Epithelial cell of esophagus (primary cell): ENCODE data around the gene AS3MT.
"Not testable (repeated sequence)": the region's sequence is repeated elsewhere in the genome, so short reads cannot be mapped to it uniquely, and the experiment has no call there.

Experiments used
- DNase-seq: peaks from one replicate; pipeline ENCODE4 v3.0.0; 2010; ENCODE audit warnings: low read depth
- H3K4me3 ChIP-seq: 2 replicates; pipeline ENCODE4 v1.5.1; 2011; ENCODE audit warnings: mild to moderate bottlenecking, low read length, control low read depth
- TF ChIP-seq, protein P1 (sequence below): IDR thresholded peaks from 2 replicates; pipeline ENCODE4 v1.5.1; 2011; ENCODE audit warnings: low read depth, mild to moderate bottlenecking, low read length, control low read depth, inconsistent platforms; ENCODE audit not compliant: insufficient read depth; ENCODE audit errors: missing control alignments

AS3MT gene

DNA sequence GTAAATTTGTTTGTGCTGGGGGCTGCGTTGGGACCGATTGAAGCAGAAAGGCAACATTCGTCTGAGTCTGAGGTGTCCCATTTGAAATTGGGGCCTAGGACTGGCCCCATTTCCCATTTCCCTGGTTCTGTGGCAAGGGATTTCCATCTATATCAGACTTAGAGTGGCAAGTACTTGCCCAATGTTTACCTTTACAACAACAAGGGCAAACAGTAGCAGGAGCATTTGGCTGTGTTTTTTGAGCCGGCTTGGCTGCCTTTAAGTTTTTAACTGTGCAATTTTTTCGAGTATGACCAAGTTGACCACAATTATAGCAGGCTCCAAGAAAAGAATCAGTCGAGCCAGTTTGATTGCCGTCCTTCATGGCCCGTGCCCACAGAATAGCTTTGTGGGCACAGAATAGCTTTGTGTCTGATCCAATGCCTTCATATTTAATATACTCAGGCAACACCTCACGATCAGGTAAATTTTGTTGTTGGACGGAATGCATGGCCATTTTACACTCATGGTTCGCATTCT lies 27.4 kb upstream of the AS3MT start:
- TF ChIP-seq, protein P1, sequence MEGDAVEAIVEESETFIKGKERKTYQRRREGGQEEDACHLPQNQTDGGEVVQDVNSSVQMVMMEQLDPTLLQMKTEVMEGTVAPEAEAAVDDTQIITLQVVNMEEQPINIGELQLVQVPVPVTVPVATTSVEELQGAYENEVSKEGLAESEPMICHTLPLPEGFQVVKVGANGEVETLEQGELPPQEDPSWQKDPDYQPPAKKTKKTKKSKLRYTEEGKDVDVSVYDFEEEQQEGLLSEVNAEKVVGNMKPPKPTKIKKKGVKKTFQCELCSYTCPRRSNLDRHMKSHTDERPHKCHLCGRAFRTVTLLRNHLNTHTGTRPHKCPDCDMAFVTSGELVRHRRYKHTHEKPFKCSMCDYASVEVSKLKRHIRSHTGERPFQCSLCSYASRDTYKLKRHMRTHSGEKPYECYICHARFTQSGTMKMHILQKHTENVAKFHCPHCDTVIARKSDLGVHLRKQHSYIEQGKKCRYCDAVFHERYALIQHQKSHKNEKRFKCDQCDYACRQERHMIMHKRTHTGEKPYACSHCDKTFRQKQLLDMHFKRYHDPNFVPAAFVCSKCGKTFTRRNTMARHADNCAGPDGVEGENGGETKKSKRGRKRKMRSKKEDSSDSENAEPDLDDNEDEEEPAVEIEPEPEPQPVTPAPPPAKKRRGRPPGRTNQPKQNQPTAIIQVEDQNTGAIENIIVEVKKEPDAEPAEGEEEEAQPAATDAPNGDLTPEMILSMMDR = no peak
- DNase-seq = no peak
- no peak overlapping the region for H3K4me3 ChIP-seq

DNA sequence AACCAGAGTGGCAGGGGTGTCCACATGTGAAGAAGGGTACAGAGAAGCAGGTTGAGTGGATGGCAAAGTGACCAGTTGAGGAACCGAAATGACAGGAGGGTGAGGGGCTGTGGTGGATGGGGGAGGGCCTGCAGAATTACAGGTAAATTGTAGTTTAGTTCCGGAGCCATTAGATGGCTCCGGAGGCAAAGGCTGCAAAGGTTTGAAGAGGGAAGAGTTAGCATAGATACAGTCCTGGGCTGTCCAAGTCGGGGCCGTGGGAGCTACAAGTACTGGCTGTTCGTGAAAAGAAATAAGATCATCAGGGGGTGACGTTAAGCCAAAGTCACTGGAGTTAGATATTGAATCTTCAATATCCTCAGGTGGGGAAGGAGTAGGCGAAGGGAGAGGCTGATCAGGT lies 26.1 kb upstream of the AS3MT start:
- H3K4me3 ChIP-seq, DNase-seq: not testable (repeated sequence)

DNA sequence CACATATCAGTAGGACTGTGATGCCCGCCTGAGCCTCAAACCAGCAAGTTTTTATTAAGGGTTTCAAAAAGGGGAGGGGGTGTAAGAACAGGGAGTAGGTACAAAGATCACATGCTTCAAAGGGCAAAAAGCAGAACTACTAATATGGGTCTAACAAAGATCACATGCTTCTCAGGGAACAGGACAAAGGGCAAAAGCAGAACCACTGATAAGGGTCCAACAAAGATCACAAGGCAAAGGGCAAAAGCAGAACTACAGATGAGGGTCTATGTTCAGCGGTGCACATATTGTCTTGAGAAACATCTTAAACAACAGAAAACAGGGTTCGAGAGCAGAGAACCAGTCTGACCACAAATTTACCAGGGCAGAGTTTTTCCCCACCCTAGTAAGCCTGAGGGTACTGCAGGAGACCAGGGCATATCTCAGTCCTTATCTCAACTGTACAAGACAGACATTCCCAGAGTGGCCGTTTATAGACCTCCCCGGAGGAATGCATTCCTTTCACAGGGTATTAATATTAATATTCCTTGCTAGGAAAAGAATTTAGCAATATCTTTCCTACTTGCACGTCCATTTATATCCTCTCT lies 25.0 kb upstream of the AS3MT start:
- not testable (repeated sequence) for H3K4me3 ChIP-seq, DNase-seq

DNA sequence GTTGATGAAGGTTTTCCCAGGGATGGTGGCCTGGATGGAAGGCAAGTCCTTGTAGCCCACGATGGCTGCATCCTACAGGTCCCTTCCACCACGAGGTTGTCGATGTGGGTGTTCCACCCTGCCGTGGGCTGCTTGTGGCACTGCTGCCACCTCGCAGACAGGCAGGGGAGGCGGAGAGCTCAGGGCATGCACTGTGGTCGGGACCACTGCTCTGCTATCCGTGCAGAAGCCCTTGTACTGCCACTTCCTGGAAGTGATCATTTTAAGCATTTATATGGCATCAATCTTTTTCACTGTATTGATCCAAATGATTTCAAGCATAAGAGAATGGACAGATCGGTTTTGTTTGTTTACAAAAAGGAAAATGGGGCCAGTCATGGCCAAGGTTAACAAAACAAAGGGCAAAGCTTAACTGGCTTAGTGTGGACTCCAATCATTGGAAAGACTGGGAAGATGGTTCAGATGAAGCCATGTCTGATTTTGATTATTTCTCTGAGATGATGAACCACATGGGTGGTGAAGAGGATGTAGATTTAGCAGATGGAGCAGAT lies 23.8 kb upstream of the AS3MT start:
- TF ChIP-seq, protein P1 = no peak
- no peak overlapping the region for H3K4me3 ChIP-seq
- DNase-seq = no peak

DNA sequence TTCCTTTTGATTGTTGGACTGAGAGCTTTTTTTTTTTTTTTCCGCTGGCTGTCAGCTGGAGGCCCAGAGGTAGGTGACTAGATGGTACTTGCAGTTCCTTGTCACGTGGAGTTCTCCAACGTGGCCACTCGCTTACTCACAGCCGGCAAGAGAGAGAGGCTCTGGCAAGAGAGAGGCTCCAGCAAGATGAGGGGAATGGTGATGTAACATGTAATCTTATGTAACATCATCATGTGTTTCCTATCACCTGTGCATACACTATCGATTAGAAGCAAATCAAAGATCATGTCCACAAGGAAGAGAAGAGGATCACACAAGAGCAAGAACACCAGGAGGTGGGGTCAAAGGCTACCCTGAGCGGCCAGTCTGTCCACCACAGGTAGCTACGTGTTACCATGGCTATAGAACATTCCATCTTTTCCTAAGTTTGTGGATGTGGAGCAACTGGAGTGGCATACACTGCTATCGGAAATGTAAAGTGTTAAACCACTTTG lies 19.2 kb upstream of the AS3MT start:
- no peak overlapping the region for H3K4me3 ChIP-seq
- DNase-seq = peak; percentile 76

DNA sequence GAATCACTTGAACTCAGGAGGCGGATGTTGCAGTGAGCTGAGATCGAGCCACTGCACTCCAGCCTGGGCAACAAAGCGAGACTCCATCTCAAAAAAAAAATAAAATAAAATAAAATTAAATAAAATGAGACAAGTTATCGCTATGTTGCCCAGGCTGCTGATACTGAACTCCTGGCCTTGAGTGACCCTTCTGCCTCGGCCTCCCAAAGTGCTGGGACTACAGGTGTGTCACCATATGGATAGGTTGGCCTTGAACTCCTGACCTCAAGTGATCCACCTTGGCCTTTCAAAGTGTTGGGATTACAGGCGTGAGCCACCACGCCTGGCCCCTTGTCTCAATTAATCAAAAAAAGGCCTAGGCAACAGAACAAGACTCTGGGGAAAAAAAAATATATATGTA lies 16.0 kb upstream of the AS3MT start:
- not testable (repeated sequence) for DNase-seq, H3K4me3 ChIP-seq

More for the DNA sequence above, 19.2 kb upstream of the AS3MT start:
- TF ChIP-seq, protein P1 = no peak

DNA sequence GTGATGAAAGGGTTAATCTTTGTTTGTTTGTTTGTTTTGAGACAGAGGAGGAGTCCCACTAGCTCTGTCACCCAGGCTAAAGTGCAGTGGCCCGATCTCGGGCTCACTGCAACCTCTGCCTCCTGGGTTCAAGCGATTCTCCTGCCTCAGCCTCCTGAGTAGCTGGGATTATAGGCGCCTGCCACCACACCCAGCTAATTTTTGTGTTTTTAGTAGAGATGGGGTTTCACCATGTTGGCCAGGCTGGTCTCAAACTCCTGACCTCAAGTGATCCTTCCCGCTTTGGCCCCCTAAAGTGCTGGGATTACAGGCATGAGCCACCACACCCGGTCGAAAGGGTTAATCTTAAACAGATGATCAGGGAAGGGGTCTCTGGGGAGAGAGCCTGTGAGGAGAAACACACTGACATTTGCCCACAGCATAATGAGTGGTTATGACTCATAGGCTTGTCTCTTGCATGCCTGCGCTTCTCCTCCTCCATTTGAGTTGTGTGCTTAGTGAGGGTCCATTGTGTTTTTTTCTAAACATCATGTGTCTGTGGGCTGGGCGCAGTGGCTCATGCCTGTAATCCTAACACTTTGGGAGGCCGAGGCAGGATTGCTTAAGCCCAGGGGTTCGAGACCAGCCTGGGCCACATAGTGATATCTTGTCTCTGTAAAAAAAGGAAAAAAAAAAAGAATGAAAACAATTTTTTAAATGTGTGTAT lies 13.4 kb upstream of the AS3MT start:
- DNase-seq = peak; percentile 90
- not testable (repeated sequence) for H3K4me3 ChIP-seq

DNA sequence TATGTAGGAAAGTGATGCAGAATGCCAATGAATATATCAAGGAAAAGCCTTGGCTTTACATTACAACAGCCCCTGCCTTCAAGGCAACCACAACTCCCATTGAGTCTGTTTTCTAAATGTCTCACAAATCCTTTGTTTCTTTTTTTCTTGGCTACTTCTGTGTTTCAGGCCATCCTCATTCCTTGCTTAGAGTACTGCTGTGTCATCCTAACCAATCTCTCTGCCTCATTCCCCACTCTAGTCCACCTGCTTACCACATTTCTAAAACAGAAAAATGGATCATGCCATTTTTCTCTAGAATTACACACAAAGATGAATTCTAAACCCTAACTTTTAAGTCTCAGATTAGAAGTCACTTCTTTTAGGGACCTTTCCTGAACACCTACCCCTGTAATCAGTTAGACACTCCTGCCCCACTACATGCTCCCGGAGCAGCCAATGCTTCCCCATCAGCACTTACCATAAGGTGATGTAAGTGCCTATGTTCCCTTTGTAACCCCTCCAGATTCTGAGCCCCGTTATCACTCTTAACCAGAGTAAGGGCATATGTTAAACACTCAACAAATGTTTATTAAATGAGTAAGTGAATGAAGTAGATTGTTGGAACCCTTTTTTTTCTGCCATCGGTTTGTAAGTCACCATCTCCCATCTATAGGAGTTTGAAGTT lies 12.4 kb upstream of the AS3MT start:
- H3K4me3 ChIP-seq = no peak overlapping the region
- TF ChIP-seq, protein P1 = no peak
- no peak for DNase-seq

DNA sequence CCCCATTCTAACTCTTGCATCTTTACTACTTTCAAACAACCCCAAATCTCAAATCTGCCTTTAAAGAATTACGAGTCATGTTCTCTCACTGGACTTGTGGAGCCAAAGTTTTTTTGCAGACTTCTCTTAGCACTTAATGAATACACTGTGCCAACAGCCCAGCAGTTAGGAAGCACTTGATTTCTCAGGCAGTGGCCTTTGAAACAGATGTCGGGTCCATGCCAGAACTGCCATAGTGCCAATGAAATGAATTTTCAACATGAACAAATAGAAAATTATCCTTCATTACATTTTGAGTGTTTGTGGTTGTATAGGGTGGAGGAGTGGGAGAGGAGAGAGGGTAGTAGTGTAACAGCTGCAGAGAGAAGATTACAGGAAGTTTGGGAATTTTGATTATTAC lies 9.4 kb upstream of the AS3MT start:
- no peak for DNase-seq
- H3K4me3 ChIP-seq = no peak overlapping the region
- TF ChIP-seq, protein P1 = no peak
